GM21447 (cell line): ENCODE results near the gene VPS35L.
"Not testable (repeated sequence)": the region's sequence is repeated elsewhere in the genome, so short reads cannot be mapped to it uniquely, and the experiment has no call there.

ENCODE experiments used
- ATAC-seq: cut with Tn5 transposase; IDR thresholded peaks from one replicate; pipeline ENCODE4 v1.9.1; 2021; ENCODE audit not compliant: unreplicated experiment

Gene VPS35L

GRCh38 chr16:19528666-19529065, 26.8 kb upstream of the VPS35L start:
- no peak for ATAC-seq

- ATAC-seq = no peak
Measured at GRCh38 chr16:19532601-19533000, 22.9 kb upstream of the VPS35L start.

- ATAC-seq = no peak
Measured at GRCh38 chr16:19540241-19540970, 15.1 kb upstream of the VPS35L start.

GRCh38 chr16:19542138-19542821, 13.2 kb upstream of the VPS35L start:
- no peak for ATAC-seq

- ATAC-seq = not testable (repeated sequence)
Measured at GRCh38 chr16:19543278-19543996, 12.1 kb upstream of the VPS35L start.

GRCh38 chr16:19548144-19548543, 7.4 kb upstream of the VPS35L start:
- ATAC-seq = no peak

- ATAC-seq = no peak
Measured at GRCh38 chr16:19549673-19550072, 5.8 kb upstream of the VPS35L start.

GRCh38 chr16:19555938-19556771, 652 bp downstream of the VPS35L start:
- no peak for ATAC-seq

GRCh38 chr16:19559242-19559910, 3.9 kb downstream of the VPS35L start:
- no peak for ATAC-seq

- ATAC-seq = no peak
Measured at GRCh38 chr16:19560078-19560477, 4.6 kb downstream of the VPS35L start.

- no peak for ATAC-seq
Measured at GRCh38 chr16:19563377-19563776, 7.9 kb downstream of the VPS35L start.

GRCh38 chr16:19566362-19566761, 10.9 kb downstream of the VPS35L start:
- ATAC-seq = no peak

GRCh38 chr16:19567560-19567959, 12.1 kb downstream of the VPS35L start:
- no peak for ATAC-seq

GRCh38 chr16:19573997-19574396, 18.5 kb downstream of the VPS35L start:
- ATAC-seq = no peak

GRCh38 chr16:19574615-19575014, 19.1 kb downstream of the VPS35L start:
- no peak for ATAC-seq

- no peak for ATAC-seq
Measured at GRCh38 chr16:19578378-19578971, 23.0 kb downstream of the VPS35L start.

GRCh38 chr16:19582050-19582831, 26.7 kb downstream of the VPS35L start:
- no peak for ATAC-seq

GRCh38 chr16:19583665-19584300, 28.3 kb downstream of the VPS35L start:
- no peak for ATAC-seq

- ATAC-seq = no peak
Measured at GRCh38 chr16:19588661-19589060, 33.2 kb downstream of the VPS35L start.
